Measurements from ENCODE around the gene IGF2.

Gene IGF2

DNA sequence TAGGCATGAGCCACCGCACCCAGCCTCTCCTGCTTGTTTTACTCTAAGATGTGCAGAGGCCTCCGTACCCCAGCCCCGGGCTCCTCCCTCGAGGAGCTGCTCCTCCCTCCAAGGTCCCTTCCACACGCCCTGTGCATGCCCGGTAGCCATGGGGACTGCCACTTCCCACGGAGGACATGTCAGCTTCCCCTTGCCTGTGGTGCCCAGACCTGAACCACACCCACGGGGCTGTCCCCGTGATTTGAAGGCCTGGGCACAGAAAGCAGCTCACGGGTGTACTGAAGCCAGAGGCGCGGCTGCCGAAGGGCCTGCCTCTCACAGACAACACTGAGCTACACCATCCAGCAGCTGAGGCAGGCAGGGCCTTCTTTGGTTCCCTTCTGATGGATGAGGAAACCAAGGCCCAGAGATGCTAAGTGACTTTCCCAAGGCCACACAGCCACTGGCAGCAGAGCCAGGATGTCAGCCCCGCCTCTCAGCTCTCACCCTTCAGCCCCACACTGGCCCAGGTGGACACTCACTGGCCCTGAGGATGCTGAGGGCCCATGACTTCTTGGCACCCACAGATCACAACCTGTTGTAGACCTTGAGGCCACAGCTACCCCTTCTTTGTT, 14.5 kb upstream of the IGF2 start:
- DNase-seq (ENCODE audit: low spot score) = no peak

GRCh38 chr11:2151500-2152257, 12.5 kb upstream of the IGF2 start:
- DNase-seq (ENCODE audit: low spot score) = peak; percentile 87

GRCh38 chr11:2149864-2150847, 11.0 kb upstream of the IGF2 start:
- no peak for DNase-seq (ENCODE audit: low spot score)

- DNase-seq (ENCODE audit: low spot score) = no peak
Observed at GRCh38 chr11:2149460-2149859, 10.3 kb upstream of the IGF2 start.

DNA sequence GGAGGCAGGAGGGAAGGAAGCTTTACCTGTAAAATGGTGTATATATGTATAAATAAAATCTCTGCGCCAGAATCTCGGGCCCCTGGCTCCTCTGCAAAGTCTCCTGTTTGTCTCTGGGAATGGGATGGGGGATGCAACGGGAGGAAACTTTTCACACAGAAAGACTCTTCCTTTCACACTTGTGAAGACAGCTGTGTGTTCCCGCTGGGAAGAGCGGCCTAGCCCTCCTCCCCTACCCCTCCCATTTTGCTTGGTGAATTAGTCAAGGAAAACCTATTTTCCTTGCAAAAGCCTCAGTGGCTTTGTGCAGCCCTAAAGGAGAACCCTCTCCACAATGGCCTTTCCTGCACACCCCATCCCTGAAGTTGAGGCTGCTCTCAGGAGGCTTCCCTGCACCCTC, 9.4 kb upstream of the IGF2 start:
- no peak for DNase-seq (ENCODE audit: low spot score)

- DNase-seq (ENCODE audit: low spot score) = no peak
Observed at GRCh38 chr11:2147391-2147790, 8.2 kb upstream of the IGF2 start.

GRCh38 chr11:2146051-2146450, 6.9 kb upstream of the IGF2 start:
- no peak for DNase-seq (ENCODE audit: low spot score)

DNA sequence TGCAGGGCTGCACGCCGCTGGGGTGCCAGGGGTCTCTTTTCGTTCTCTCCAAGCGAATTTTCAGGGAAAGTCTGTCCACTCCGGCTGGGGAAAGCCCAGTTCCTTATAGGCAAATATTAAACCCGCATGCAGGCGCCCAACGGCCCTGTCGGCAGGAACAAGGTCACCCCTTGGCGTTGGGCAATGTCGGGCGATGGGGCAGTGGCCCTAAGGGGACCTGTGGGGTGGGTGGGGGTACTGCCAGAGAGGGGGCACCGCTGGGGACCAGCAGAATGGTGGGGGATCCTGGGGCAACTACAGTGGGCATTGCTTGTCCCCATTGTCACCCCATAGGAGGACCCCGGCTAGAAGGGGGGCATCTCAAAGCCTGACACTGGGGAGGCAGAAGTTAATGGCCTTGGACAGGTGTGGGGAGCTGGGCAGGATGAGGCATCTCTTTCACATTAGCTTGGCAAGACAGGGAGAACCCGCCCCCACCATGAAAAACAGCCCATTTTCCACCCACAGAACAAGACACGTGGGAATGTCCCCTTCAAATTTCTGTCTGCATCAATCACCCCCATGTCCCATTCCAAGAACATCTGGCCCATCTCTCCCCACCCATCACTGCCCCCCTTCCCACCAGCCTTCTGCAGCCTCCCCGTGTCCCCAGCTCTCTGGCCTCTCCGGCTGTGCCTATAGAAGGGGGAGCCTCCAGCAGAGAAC, 5.5 kb upstream of the IGF2 start:
- no peak for DNase-seq (ENCODE audit: low spot score)

DNA sequence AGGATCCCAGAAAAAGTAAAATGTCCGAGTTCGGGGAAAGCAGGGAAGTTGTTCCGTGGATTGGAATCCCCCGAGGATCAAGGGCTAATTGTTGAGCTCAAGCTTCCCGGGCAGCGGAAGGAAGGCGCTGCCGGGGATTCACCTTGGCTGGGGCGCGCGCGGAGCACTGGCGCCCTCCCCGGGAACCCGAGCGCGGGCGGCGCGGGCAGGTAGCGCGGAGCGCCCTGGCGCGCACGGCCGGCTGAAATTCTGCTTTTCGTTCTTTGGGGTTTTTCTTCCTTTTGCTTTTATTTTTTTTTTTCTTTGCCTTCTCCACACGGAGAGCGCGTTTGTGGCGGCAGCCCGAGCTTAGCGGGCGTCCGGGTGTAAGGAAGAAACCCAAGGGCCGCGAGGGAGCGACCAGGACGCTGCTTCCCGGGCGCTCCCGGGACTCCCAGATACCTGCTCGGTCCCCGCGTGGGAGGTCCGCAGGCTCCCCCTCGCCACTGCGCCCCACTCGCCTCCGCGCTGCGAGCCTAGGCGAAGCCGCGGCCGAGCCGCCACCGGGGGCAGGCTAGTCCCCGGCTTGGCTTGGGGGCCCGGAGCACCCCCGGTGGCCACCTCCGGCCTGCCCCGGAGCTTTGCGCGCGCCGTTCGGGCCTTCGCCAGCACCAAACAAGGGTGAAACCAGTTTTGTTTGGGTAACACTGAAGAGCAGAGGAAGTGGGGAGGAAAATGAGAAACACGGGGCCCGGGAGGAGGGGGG, 4.8 kb upstream of the IGF2 start:
- DNase-seq (ENCODE audit: low spot score) = no peak

DNA sequence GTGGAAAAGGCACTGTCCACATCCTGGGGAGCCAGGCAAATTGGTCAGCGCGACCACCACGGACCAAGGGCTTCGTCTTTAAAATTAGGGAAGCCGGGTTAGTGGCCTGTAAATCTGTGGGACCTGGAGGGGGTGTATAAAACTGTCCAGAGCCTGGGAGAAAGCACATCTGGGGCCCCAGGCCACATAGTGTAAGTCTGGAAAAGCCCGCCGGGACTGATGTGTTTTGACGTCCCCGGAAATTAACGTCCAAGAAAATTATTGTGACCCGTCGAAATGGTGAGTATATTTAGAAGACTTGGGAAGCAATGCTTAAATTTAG, 4.2 kb upstream of the IGF2 start:
- no peak for DNase-seq (ENCODE audit: low spot score)

DNA sequence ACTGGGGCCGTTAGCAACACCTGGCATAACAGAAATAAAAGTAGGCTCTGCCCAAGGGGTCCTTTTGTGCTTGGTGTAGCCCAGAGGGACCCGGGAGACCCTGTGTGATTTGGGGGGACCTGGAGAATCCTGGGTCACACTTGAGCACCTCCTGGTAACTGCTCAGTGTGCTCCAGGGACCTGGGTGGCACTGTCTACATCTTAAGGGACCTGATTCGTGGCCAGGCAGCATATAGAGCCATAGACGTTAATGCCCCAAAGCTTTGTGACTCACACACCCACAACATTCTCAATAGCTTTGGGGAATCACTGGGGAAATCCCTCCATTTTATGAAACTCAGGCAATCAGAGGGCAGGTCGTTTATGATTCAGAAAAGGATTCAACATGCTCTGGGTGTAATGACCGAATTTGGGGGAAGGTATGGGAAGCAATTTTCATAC, 3.6 kb upstream of the IGF2 start:
- DNase-seq (ENCODE audit: low spot score) = no peak

DNA sequence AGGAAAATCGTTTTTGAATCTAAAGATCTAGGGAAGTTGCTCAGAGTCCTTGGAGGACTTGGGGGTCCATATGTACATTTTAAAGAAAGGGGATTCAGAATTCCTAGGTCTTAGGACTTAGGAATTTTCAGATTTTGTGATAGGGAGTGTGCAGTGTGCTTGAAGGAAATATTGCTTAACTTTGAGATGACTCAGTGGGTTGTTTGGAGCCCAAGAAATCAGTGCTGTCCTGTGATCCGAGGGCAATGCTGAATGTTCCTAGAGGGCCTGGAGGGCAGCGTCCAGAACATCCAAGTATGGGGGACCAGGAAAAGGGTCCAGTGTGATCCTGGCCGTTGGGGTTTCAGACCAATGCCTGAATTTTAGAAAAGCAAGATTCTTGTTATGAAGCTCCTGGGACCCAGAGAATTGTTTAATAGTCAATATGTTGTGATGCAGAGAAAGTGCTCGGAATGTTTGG, 3.1 kb upstream of the IGF2 start:
- DNase-seq (ENCODE audit: low spot score) = no peak

DNA sequence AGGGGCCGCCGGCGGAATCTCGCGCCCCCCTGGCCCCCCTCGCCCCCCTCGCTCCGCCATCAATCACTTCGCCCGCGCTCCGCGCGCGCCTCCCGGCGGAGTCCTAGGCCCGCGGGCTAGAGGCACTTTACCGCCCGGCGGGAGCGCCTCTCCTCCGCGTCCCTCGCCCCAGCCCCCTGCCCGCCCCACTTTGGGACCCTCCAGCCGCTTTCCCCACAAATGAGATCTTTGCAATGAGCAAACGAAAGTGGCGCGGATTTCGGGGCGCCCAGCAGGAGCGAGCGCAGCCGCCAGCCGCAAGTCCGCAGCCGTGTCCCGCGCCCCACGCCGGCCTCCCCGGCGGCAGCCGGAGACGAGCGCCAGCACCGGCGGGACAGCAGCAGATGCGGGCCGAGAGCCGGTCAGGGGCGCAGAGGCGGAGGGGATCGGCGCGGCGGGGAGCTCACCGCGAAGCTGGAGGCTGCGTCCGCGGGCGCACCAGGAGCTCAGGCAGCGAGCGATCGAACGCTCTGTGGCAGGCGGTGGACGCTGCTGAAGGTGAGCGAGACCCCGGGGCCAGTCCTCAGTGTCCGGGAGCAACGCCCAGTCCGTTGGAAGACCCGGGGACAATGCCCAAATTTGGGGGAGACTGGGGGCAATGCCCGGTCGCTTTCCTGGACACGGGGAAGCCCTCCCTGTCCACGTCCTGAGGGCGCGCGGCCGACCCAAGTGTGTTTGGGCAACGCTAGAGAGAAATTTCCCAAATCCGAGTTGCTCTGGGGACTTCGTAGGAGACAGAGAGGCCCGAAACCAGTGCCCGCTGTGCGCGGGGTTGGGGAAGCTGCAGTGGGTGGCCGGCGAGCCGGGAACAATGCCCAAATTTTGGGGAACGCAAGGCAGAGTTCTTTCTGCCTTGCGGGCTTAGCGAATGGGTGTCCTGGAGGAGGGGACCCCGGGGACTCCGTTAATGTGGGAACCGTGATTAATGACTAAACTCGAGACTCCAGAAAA, 1.5 kb upstream of the IGF2 start:
- no peak for DNase-seq (ENCODE audit: low spot score)

GRCh38 chr11:2139621-2140337, 590 bp upstream of the IGF2 start:
- no peak for DNase-seq (ENCODE audit: low spot score)

DNA sequence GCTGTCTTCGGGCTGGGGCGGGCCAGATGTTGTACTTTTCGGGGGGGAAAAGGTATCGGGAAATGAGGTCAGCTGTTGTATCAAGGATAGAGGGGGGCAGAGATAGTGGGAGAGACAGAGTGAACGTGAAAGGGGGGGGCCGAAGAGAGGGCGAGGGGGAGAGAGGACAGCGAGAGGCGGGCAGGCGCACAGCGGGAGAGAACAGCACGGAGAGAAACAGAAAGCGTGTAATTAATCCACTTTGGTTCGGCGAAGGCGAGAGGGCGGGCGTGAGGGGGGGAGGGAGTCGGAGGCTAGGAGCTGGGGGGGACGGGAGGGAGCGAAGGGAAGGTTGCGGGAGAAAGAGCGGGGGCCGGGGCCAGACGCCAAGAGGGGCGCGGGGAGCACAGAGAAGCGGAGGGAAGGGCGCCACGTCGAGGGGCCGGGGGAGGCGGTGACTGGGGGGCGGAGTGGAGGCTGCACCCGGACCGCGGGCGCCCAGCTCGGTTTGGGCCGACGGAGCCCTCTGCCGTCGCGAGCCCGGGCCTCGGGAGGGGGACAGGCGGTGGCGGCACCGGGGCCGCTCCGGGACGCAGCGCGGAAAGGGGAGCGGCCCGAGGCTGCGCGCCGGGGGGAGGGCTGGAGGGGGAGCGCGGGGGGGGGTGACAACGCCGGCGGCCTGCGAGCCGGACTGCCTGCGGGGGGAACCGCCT, 612 bp downstream of the IGF2 start:
- DNase-seq (ENCODE audit: low spot score) = peak; percentile 76

- no peak for DNase-seq (ENCODE audit: low spot score)
Observed at GRCh38 chr11:2138068-2138430, 1.1 kb downstream of the IGF2 start.

DNA sequence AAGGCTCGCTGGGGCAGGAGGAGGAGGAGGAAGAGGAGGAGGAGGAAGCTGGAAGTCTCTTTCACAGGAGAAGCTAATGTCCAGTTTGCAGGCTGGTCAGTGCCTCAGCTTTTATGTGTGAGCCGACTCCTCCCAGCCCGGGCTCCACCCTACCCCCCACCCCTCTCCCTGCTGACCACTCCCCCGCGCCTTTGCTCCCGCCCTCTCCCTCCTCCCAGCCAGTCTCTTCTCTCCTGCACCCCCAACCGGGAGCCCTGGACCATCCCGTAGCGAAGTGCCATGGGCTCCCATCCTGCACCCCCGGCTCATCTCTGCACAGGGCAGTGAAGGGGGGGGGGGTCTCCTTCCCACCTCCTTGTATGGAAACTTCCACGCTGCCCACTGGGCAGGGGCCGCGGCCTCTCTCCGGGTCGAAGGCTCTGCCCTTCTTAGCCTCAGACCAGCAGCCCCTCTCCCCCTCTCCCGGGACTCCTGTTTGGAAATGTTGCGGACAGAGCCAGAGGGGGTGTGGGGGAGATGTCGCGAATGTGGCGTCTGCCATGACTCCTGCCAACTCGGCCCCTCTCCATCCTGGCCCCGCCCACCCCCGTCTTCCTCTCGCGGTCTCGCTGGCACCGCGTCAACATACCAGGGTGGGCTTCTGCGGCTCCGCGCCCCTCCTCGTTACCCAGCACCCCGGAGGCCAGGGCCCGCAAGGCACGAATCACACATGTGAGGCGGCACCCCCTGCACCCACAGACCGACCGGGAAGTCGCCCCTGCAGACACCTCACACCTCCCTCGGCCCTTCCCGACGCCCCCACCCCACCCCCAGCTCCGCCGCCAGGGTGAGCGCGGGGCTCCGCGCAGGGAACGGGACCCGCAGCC, 1.8 kb downstream of the IGF2 start:
- peak; percentile 89 for DNase-seq (ENCODE audit: low spot score)

- no peak for DNase-seq (ENCODE audit: low spot score)
Observed at GRCh38 chr11:2136952-2137201, 2.3 kb downstream of the IGF2 start.

Measured in ecto neural progenitor cell (in vitro differentiated cells).